PFSK-1 (cell line): Measurements from ENCODE around the gene BNIP5.

Source experiments
- FOXP2 ChIP-seq: optimal IDR thresholded peaks from 2 replicates; pipeline ENCODE3; 2011; ENCODE audit warnings: borderline replicate concordance, control low read depth, inconsistent platforms; ENCODE audit not compliant: insufficient read depth; ENCODE audit errors: extremely low read length, extremely low read depth
- POLR2AphosphoS5 ChIP-seq: IDR thresholded peaks from 2 replicates; pipeline ENCODE4 v1.6.1; 2012; ENCODE audit warnings: low read depth, mild to moderate bottlenecking, control low read depth, low read length, moderate library complexity
- SIN3A ChIP-seq: IDR thresholded peaks from 2 replicates; pipeline ENCODE4 v1.6.1; 2012; ENCODE audit warnings: mild to moderate bottlenecking, low read length, moderate library complexity, borderline replicate concordance; ENCODE audit not compliant: insufficient read depth
- TAF1 ChIP-seq: IDR thresholded peaks from 2 replicates; pipeline ENCODE4 v1.6.1; 2012; ENCODE audit warnings: low read length, control low read depth, borderline replicate concordance; ENCODE audit not compliant: insufficient read depth
- TF ChIP-seq, protein P1 (sequence below), 2 experiments: IDR thresholded peaks; 2 replicates each; pipeline versions ENCODE4 v1.6.1 to v1.8.0; 2011 to 2012; ENCODE audit warnings: low read depth in 2 of 2, low read length in 2 of 2, control low read depth in 1 of 2, inconsistent platforms in 1 of 2, mild to moderate bottlenecking in 1 of 2, moderate library complexity in 1 of 2; ENCODE audit not compliant: insufficient read depth in 1 of 2

Gene BNIP5

GRCh38 chr6:36326356-36326995 lies 10.2 kb downstream of the BNIP5 start:
- TF ChIP-seq, protein P1, sequence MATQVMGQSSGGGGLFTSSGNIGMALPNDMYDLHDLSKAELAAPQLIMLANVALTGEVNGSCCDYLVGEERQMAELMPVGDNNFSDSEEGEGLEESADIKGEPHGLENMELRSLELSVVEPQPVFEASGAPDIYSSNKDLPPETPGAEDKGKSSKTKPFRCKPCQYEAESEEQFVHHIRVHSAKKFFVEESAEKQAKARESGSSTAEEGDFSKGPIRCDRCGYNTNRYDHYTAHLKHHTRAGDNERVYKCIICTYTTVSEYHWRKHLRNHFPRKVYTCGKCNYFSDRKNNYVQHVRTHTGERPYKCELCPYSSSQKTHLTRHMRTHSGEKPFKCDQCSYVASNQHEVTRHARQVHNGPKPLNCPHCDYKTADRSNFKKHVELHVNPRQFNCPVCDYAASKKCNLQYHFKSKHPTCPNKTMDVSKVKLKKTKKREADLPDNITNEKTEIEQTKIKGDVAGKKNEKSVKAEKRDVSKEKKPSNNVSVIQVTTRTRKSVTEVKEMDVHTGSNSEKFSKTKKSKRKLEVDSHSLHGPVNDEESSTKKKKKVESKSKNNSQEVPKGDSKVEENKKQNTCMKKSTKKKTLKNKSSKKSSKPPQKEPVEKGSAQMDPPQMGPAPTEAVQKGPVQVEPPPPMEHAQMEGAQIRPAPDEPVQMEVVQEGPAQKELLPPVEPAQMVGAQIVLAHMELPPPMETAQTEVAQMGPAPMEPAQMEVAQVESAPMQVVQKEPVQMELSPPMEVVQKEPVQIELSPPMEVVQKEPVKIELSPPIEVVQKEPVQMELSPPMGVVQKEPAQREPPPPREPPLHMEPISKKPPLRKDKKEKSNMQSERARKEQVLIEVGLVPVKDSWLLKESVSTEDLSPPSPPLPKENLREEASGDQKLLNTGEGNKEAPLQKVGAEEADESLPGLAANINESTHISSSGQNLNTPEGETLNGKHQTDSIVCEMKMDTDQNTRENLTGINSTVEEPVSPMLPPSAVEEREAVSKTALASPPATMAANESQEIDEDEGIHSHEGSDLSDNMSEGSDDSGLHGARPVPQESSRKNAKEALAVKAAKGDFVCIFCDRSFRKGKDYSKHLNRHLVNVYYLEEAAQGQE (IDR thresholded peaks at IDR 0.05; ENCODE audit: insufficient read depth in 1 of 2, low read depth in 2 of 2, low read length in 2 of 2) = no peak
- TF ChIP-seq TAF1 (no peak), SIN3A (no peak), POLR2AphosphoS5 (no peak), FOXP2 (no peak)

GRCh38 chr6:36324715-36325114 lies 12.0 kb downstream of the BNIP5 start:
- TF ChIP-seq POLR2AphosphoS5 (no peak), SIN3A (no peak), TAF1 (no peak), FOXP2 (no peak)
- TF ChIP-seq, protein P1 (IDR thresholded peaks at IDR 0.05; ENCODE audit: insufficient read depth in 1 of 2, low read depth in 2 of 2, low read length in 2 of 2) = no peak

DNA sequence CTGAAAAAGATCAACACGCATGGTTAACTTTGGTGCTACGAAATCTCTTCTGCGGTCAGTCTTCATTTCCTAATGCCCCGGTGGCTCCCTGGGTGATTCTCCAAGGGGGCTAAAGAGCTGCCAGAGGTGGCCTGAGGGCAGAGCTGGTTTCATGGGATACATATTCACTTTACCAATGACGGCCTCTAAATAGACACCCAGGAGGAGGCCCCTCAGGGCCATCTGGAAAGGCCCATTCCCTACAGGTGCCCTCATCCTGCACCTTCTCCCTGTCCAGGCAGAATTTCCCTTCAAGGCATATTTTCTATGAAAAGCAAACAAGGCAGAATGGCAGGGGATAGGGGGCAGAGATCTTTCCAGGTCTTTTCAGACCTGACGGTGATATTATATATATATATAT lies 12.5 kb downstream of the BNIP5 start:
- TF ChIP-seq SIN3A (no peak), FOXP2 (no peak), POLR2AphosphoS5 (no peak), TAF1 (no peak)
- TF ChIP-seq, protein P1 (IDR thresholded peaks at IDR 0.05; ENCODE audit: insufficient read depth in 1 of 2, low read depth in 2 of 2, low read length in 2 of 2) = no peak

- no peak for TF ChIP-seq TAF1
- no peak for TF ChIP-seq SIN3A
- TF ChIP-seq, protein P1 (IDR thresholded peaks at IDR 0.05; ENCODE audit: insufficient read depth in 1 of 2, low read depth in 2 of 2, low read length in 2 of 2) = no peak
- no peak for TF ChIP-seq FOXP2
These were observed 13.6 kb downstream of the BNIP5 start for GRCh38 chr6:36323062-36323461.

DNA sequence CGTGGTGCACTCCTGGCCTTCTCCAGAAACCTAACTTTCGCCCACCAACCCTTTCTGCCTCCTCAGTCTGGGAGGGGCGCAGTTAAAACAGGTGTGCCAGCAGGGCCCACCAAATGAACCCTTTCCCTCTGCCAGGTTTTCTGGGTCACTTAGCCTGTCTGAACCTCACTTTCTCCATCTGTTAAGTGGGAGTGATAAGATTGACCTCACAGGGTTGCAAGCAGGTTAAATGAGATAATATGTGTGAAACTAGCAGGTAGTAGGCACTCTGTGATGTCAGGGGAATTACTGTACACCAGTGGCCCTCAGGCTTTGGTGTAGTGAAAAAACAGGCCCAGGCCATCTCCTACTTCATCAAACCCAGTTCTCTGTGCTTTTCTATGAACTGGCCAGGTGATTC lies 14.1 kb downstream of the BNIP5 start:
- TF ChIP-seq TAF1 (no peak), POLR2AphosphoS5 (no peak), FOXP2 (no peak), SIN3A (no peak)
- TF ChIP-seq, protein P1 (IDR thresholded peaks at IDR 0.05; ENCODE audit: insufficient read depth in 1 of 2, low read depth in 2 of 2, low read length in 2 of 2) = no peak
